Motor neuron (in vitro differentiated cells): ENCODE measurements around the gene KCNAB1. TPM values are rescaled to one million over a fixed set of nuclear protein-coding genes. Genes with fewer than 3 reads are reported as not detected.

Experiments
- ATAC-seq, 8 experiments: fragments of 200-7000 bp; cut with Tn5 transposase; replicated peaks in 6 of 8; 2 replicates each; pipeline ENCODE4 v1.8.0; 2021; ENCODE audit warnings: mild to moderate bottlenecking in 8 of 8, moderate library complexity in 8 of 8
- H3K27ac ChIP-seq, 2 donors: fragments of 250-450 bp; sonication (Bioruptor Pico); 2 replicates each; pipeline ENCODE4 v1.9.0; 2021; ENCODE audit warnings: antibody characterized with exemption in 2 of 2, mild to moderate bottlenecking in 2 of 2, moderate library complexity in 1 of 2
- H3K4me1 ChIP-seq, 2 donors: fragments of 250-450 bp; sonication (Bioruptor Pico); replicated peaks in 1 of 2; 2 replicates each; pipeline ENCODE4 v1.6.1; 2021; ENCODE audit warnings: antibody characterized with exemption in 2 of 2, mild to moderate bottlenecking in 2 of 2, moderate library complexity in 1 of 2
- H3K4me3 ChIP-seq, 5 donors: fragments of 250-450 bp; sonication (Bioruptor Pico); 2 replicates each; pipeline ENCODE4 v1.9.0; 2021; ENCODE audit warnings: antibody characterized with exemption in 5 of 5, mild to moderate bottlenecking in 5 of 5, moderate library complexity in 4 of 5
- WGBS, 10 experiments: fragments of 450-650 bp; shearing (Covaris generic); methylation state at CpG; one replicate each; pipeline ENCODE4 v1.0.0; 2022; 5-methylcytosine and 5-hydroxymethylcytosine counted together
- in situ Hi-C, 9 experiments: fragments of 400-800 bp; cut with MboI; loops; one replicate each; pipeline ENCODE4 v1.15.0; 2021; ENCODE audit warnings: low sequenced_read_pairs in 9 of 9, low pct_unique_long_range_greater_than_20kb in 2 of 9; ENCODE audit not compliant: unreplicated experiment in 9 of 9
- total RNA-seq, 8 experiments: library from RNA; unstranded; fragments of 300-600 nt; gene quantifications; 2 replicates each; pipeline versions ENCODE4 v1.2.3 to v1.2.4, GENCODE V29; 2022

The KCNAB1 gene
- total RNA-seq, 8 experiments from 2014 or later: 1.7 to 4.8 (median 2.8) TPM

DNA sequence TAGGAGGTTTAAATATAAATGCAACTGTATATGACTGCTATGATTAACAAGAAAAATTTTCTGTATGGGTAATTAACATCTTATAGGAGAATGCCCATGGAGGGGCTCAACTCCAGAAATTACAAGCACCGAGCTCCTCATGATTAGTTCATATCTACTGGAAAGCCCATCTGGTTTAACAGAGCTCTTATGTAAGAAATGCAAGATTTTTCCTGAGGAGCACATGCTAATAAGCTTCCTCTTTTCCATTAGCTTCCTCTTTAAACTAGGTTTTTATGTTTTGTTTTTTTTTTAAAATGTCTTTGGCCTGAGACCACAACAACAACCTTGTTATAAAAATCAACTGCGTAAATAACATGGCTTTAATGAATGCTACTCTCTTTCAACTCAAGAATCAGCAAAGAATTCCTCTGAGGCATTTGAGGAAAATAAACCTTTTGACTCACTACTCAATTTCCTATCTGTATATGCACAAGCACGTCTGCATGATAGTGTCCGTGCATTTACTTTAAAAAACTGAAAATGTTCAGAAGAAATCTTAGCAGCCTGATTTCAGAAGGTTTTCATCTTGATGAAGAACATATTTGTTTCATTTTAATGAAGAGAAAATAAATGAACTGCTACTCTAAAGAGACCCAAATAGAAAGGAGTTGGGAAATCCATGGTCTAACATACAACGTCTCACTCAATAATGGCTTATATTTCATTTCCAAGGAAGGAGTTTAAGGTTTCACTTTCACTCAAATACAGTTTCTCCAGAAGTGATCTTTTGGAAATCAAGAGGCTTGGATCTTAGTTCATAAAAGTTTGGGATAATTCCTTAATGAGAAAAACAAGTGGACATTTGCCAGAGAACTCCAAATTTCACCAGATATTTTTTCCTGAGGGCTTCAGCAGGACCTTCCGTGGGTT is 180.8 kb downstream of the KCNAB1 start:
- in situ Hi-C loops: no loop called here
- peak in 2 of 8 experiments; percentile 36 to 49 for ATAC-seq
- peaks cover 0 to 3% of the 10 kb centered on the region in 2 donors for H3K4me1 ChIP-seq
- 14 to 94% (median 84%) methylated on average over 1 to 6 of the region's 6 CpGs for WGBS, 10 experiments
- H3K4me3 ChIP-seq: no peak overlapping the region
- H3K27ac ChIP-seq: no peak overlapping the region

GRCh38 chr3:156303001-156303707 is 182.8 kb downstream of the KCNAB1 start:
- H3K4me3 ChIP-seq: no peak overlapping the region
- H3K4me1 ChIP-seq: no peaks in the 10 kb centered on the region
- WGBS, 10 experiments: 100% methylated on average over 1 of the region's 1 CpG; no CpG with 5 or more reads in 6 of the 10 experiments
- no peak overlapping the region for H3K27ac ChIP-seq
- in situ Hi-C loops: no loop called here
- ATAC-seq: no peak

DNA sequence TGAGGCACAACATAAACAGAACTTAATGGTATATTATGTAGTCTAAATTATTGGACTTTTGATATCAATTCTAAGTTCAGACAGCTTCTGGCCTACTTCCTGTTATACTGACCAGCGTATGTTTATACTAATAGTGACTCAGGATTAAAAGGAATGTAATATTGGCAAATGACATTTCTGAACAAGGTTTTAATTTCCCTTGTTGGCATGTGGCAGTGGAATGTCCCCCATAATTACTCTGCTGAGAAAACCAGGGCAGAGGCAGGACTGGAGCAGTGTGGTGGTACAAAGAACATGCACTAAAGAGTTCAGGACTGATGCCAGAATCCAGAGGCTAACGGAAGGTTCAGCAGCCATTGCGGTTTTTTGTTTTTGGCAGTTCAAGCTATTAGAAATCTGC is 184.0 kb downstream of the KCNAB1 start:
- peak in 2 of 8 experiments; percentile 22 to 59 for ATAC-seq
- H3K4me3 ChIP-seq: no peak overlapping the region
- H3K4me1 ChIP-seq: no peaks in the 10 kb centered on the region
- H3K27ac ChIP-seq: no peak overlapping the region
- 0 to 100% (median 91%) methylated on average over 1 to 3 of the region's 3 CpGs for WGBS, 10 experiments
- in situ Hi-C loops: no loop called here

DNA sequence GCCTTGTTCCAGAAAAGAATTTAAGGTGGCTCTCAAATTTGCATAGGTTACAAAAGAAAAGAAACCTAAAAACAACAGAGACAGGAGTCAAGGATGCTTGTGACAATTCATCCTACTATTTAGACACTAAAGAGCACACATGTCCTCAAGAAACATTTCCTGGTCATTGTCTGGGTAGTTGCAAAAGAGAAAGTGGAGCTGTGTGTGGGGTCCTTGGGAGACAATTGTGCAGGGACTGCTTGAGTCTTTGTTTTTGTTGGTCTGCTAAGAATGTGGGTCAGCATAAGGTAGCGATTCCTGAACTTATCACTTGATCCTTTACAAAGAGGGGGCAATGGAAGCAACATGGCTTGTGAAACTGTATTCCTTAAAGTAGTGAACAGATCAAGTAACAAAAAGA is 185.3 kb downstream of the KCNAB1 start:
- H3K4me1 ChIP-seq: no peaks in the 10 kb centered on the region
- in situ Hi-C loops: no loop called here
- no peak overlapping the region for H3K27ac ChIP-seq
- H3K4me3 ChIP-seq: no peak overlapping the region
- no peak for ATAC-seq
- 67 to 100% (median 88%) methylated on average over 1 of the region's 1 CpG; no CpG with 5 or more reads in 3 of the 10 experiments for WGBS, 10 experiments

DNA sequence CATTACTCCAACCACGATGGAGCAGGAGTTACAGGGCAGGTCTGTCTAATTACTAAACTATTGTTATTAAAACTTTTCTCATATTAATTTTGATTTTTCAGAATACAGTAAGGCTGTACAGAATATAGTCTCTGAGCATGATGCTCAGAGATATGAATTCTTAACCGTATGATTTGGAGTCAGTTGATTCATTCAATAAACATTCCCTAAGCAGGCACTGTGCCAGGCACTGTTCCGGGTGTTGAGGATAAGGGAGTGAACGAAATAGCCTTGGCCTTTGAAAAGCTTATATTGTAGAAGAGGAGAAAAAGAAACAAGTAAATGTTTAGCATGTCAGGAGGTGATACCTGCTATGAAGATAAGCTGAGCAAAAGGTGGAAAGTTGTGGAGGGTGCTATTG is 187.3 kb downstream of the KCNAB1 start:
- in situ Hi-C loops: no loop called here
- H3K4me1 ChIP-seq: no peaks in the 10 kb centered on the region
- peak in 2 of 8 experiments; percentile 36 to 49 for ATAC-seq
- H3K4me3 ChIP-seq: no peak overlapping the region
- no peak overlapping the region for H3K27ac ChIP-seq
- WGBS, 10 experiments: 8 to 100% (median 85%) methylated on average over 2 to 4 of the region's 4 CpGs; no CpG with 5 or more reads in 2 of the 10 experiments

- in situ Hi-C loops: no loop called here
- ATAC-seq: no peak
Observed at GRCh38 chr3:156311431-156311830, 191.1 kb downstream of the KCNAB1 start.

DNA sequence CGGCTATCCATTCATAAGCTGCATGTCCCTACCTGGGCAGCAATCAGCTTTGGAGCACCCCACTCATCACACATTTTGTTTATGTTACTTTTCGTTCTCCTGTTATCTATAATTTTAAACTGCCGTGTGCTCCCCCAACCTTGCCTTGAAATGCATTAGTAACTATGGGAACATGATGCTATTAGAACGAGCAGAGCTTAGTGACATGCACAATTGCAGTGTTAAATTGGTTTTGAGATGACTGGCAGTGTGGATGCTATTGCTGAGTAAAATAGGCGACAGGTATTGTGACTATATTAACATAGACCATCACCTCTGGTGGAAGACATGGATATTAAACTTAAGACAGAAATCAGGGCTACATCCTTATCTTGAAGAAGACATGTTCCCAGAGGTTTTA is 191.6 kb downstream of the KCNAB1 start:
- 41 to 98% (median 80%) methylated on average over 2 to 5 of the region's 5 CpGs; no CpG with 5 or more reads in 2 of the 10 experiments for WGBS, 10 experiments
- H3K4me1 ChIP-seq: peaks cover 0 to under 1% of the 10 kb centered on the region in 2 donors
- no peak overlapping the region for H3K4me3 ChIP-seq
- ATAC-seq: no peak
- in situ Hi-C loops: no loop called here
- no peak overlapping the region for H3K27ac ChIP-seq

More at GRCh38 chr3:156311431-156311830, 191.1 kb downstream of the KCNAB1 start:
- Histone ChIP-seq H3K4me1 (no peaks in the 10 kb centered on the region), H3K4me3 (no peak overlapping the region), H3K27ac (no peak overlapping the region)
- WGBS, 10 experiments: 25 to 100% (median 72%) methylated on average over 1 to 4 of the region's 4 CpGs; no CpG with 5 or more reads in 1 of the 10 experiments

- H3K4me1 ChIP-seq: peaks cover 0 to 11% of the 10 kb centered on the region in 2 donors
- in situ Hi-C loops: no loop called here
- no peak overlapping the region for H3K4me3 ChIP-seq
- no peak overlapping the region for H3K27ac ChIP-seq
- no peak for ATAC-seq
- 89 to 100% (median 100%) methylated on average over 1 of the region's 1 CpG; no CpG with 5 or more reads in 5 of the 10 experiments for WGBS, 10 experiments
Observed at GRCh38 chr3:156316076-156316475, 195.7 kb downstream of the KCNAB1 start.

DNA sequence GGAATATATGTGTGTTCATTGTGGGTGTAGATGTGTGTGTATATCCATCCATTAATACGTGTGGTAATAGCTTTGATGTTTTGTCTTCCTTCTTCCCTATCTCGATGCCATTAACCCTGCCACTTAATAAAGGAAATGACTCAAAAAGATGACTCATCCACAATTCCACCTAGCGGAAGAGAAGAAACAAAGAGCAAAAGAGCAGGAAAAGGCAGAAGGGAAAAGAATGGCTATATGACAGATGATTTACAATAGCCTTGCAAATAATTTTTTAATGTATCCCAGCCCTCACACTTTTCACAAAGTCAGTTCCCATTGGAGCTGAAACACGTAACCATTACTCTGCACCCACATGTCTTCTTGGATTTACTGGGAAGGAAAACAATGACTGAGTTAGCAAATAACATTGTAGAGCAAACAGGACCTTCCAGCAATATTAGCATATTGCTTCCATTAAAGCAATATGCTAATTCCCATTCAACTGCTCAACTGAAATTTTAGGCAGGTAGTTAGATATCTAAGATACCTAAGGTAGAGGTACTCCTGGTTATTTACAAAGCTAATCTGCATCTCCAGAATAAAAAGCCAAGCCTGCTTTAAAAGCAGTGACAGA is 197.2 kb downstream of the KCNAB1 start:
- in situ Hi-C loops: no loop called here
- no peak overlapping the region for H3K4me3 ChIP-seq
- ATAC-seq: peak in 6 of 8 experiments; percentile 62 to 93 (median 77)
- peaks cover 0 to 11% of the 10 kb centered on the region in 2 donors for H3K4me1 ChIP-seq
- 4 to 100% (median 33%) methylated on average over 1 to 4 of the region's 4 CpGs; no CpG with 5 or more reads in 2 of the 10 experiments for WGBS, 10 experiments
- H3K27ac ChIP-seq: no peak overlapping the region

- in situ Hi-C loops: no loop called here
- H3K27ac ChIP-seq: no peak overlapping the region
- peak in 2 of 8 experiments; percentile 56 to 62 for ATAC-seq
- no peak overlapping the region for H3K4me3 ChIP-seq
- WGBS, 10 experiments: 20 to 61% (median 36%) methylated on average over 1 to 4 of the region's 4 CpGs; no CpG with 5 or more reads in 5 of the 10 experiments
- peaks cover 0 to 10% of the 10 kb centered on the region in 2 donors for H3K4me1 ChIP-seq
Observed at GRCh38 chr3:156321945-156322344, 201.6 kb downstream of the KCNAB1 start.

DNA sequence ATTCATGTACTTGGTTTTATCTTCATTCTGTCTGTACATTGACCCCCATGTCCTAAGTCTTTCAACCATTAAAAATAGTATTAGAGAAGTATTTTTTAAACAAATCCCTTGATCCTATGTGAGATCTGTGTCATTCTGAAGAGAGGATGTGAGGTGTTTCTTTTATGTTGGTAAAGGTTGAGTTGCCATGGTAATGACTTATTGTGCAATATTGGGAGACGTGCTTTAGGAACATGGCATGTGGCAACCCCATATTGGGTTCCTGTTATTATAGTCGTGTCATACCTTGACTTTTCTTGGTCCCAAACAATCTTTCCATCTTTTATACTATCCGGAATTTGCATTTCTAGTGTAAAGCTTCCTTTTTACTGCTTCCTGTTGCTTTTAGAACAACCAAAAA is 203.1 kb downstream of the KCNAB1 start:
- ATAC-seq: no peak
- 39 to 78% (median 61%) methylated on average over 1 to 3 of the region's 3 CpGs for WGBS, 10 experiments
- Histone ChIP-seq H3K4me3 (no peak overlapping the region), H3K27ac (no peak overlapping the region), H3K4me1 (no peaks in the 10 kb centered on the region)
- in situ Hi-C loops: no loop called here

GRCh38 chr3:156330415-156330814 is 210.0 kb downstream of the KCNAB1 start:
- Histone ChIP-seq H3K4me3 (no peak overlapping the region), H3K27ac (no peak overlapping the region), H3K4me1 (no peaks in the 10 kb centered on the region)
- peak in 2 of 8 experiments; percentile 65 to 71 for ATAC-seq
- in situ Hi-C loops: no loop called here
- WGBS, 10 experiments: 35 to 89% (median 64%) methylated on average over 1 to 2 of the region's 2 CpGs; no CpG with 5 or more reads in 2 of the 10 experiments

DNA sequence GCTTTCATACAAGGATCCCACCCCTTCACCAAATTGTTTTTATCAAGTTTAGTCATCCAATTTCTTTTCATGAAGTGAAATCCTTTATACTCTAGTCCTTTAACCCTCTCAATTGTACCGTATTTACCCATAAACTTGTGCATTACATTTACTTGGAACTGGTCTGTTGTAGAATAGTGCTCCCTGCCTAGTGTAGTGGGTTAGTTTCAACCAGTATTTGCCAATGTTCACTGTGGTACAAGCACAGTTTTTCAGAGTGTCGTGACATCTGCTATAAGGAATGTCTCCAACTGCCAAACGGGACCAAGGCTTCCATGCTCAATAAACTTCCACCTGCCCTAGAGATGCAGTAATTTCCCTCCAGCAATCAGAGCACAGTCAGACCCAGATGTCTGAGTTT is 211.9 kb downstream of the KCNAB1 start:
- Histone ChIP-seq H3K27ac (no peak overlapping the region), H3K4me3 (no peak overlapping the region), H3K4me1 (no peaks in the 10 kb centered on the region)
- in situ Hi-C loops: no loop called here
- ATAC-seq: no peak
- 62 to 100% (median 82%) methylated on average over 1 to 3 of the region's 3 CpGs; no CpG with 5 or more reads in 2 of the 10 experiments for WGBS, 10 experiments
